Keratinocyte (primary cell): ENCODE measurements around the gene ANKRD62.

Experiments
- EZH2 ChIP-seq: IDR thresholded peaks from one replicate; pipeline ENCODE4 v1.6.1; 2012; ENCODE audit warnings: inconsistent platforms, mild to moderate bottlenecking, low read length, moderate library complexity
- TF ChIP-seq, protein P1 (sequence below), 3 experiments: IDR thresholded peaks in 1 of 3; conservative IDR thresholded peaks in 1 of 3; optimal IDR thresholded peaks in 1 of 3; 2 replicates in 2 of 3; 3 replicates in 1 of 3; pipeline versions ENCODE3 to v1.5.1; 2011; ENCODE audit warnings: low read length in 3 of 3, mild to moderate bottlenecking in 3 of 3, moderate library complexity in 2 of 3, control low read depth in 1 of 3, inconsistent platforms in 1 of 3; ENCODE audit not compliant: insufficient read depth in 2 of 3; ENCODE audit errors: extremely low read depth in 1 of 3

- TF ChIP-seq, protein P1, sequence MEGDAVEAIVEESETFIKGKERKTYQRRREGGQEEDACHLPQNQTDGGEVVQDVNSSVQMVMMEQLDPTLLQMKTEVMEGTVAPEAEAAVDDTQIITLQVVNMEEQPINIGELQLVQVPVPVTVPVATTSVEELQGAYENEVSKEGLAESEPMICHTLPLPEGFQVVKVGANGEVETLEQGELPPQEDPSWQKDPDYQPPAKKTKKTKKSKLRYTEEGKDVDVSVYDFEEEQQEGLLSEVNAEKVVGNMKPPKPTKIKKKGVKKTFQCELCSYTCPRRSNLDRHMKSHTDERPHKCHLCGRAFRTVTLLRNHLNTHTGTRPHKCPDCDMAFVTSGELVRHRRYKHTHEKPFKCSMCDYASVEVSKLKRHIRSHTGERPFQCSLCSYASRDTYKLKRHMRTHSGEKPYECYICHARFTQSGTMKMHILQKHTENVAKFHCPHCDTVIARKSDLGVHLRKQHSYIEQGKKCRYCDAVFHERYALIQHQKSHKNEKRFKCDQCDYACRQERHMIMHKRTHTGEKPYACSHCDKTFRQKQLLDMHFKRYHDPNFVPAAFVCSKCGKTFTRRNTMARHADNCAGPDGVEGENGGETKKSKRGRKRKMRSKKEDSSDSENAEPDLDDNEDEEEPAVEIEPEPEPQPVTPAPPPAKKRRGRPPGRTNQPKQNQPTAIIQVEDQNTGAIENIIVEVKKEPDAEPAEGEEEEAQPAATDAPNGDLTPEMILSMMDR (optimal IDR thresholded peaks at IDR 0.05 in 1 of 3, IDR thresholded peaks at IDR 0.05 in 1 of 3, conservative IDR thresholded peaks at IDR 0.05 in 1 of 3; ENCODE audit: extremely low read depth in 1 of 3, insufficient read depth in 2 of 3, low read length in 3 of 3), result no peak
- no peak for TF ChIP-seq EZH2
Measured at GRCh38 chr18:12072996-12073395, 20.6 kb upstream of the ANKRD62 start.
